ENCODE data around the gene JAZF1. TPM values are rescaled to one million over a fixed set of nuclear protein-coding genes. Genes with fewer than 3 reads are reported as not detected.
"Not testable (repeated sequence)": the region's sequence is repeated elsewhere in the genome, so short reads cannot be mapped to it uniquely, and the experiment has no call there.

JAZF1 gene
- total RNA-seq, 1 experiment from 2014 or later = 6.9 TPM

GRCh38 chr7:27942711-27943110 is 237.9 kb downstream of the JAZF1 start:
- DNase-seq (ENCODE audit: low read depth) = no peak

GRCh38 chr7:27941522-27941921 is 239.1 kb downstream of the JAZF1 start:
- no peak for DNase-seq (ENCODE audit: low read depth)

DNA sequence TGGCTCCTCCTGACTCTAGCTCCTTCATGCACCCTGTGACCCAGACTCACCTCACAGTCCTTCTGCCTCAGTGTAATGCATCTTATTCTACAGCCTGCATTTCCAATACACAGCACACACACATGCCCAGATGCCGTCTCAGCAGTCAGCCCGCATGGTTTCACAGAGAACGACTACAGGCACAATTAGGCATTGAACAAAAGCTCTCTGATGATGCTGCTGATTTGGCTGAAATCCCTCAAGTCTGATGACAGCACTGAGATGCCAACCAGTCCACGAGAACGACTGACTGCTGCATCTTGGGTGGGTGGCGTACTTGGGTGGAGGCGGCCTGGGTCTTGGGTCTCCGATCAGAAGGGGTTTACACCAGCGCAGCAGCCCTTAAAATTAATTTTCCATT is 240.3 kb downstream of the JAZF1 start:
- DNase-seq (ENCODE audit: low read depth) = no peak

DNA sequence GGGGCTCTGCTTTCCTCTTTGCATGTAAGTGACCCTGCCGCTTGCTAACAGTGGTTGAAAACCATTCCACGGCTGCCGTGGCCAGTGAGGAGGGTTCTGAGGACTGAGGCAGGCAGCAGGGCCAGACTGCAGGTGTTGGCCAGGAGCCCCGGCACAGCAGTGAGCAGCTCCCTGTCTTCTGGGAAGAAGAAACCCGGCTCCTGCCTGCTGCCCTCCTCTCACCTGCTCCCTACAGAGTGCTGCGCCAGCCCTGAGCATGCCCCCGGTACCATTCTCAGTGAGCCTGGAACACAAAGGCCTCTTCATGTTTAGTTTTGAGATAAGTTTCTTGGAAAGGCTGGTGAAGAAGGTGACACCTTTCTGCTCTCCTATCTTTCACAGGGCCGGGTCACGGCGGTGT is 240.7 kb downstream of the JAZF1 start:
- no peak for DNase-seq (ENCODE audit: low read depth)

DNA sequence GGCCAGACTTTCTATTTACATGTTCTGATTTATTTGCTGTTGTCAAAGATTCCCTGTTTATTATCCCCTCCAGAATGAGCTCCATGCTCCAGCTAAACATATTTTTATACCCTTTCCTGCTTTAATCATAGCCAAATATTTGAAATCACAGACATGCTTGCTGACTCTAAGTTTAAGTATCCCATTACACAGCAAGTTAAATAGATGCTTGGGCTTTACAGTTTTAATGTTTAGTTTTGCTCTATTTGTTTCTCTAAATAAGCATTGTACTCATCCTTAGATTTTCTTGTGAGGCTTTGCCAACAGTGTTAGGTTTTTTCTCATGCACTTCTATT is 243.9 kb downstream of the JAZF1 start:
- DNase-seq (ENCODE audit: low read depth) = no peak

DNA sequence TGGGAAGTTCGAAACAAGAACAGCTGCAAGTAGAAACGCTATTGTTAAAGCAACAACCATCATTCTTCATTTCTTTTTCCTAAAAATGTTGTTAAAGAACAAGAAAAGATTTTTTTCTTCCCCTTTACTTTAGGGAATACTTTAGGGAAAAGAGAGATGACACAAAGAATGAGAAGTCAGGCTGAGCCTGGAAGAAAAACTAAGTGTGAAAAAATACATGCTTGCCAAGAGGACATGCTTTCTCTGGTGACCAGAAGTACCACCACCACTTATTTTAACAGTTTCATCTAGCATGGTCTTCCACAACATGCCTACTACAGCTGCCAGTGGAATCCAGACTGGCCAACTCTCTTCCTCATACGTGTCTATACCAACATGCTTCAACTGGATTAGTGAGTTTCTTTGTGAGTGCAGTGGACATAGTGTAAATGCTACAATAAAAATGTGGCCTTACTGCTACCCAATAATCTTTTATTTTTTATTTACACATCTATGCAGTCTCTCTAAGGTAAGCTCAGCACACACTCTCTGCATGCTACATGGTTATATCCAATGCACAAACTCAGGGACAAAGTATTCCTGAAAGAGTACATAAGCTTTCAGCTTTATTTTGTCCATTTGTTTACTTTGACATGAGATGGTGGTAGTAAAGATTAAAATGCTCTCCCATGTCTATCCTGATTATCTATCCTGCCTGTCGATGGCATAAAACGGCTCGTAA is 244.4 kb downstream of the JAZF1 start:
- no peak for DNase-seq (ENCODE audit: low read depth)

DNA sequence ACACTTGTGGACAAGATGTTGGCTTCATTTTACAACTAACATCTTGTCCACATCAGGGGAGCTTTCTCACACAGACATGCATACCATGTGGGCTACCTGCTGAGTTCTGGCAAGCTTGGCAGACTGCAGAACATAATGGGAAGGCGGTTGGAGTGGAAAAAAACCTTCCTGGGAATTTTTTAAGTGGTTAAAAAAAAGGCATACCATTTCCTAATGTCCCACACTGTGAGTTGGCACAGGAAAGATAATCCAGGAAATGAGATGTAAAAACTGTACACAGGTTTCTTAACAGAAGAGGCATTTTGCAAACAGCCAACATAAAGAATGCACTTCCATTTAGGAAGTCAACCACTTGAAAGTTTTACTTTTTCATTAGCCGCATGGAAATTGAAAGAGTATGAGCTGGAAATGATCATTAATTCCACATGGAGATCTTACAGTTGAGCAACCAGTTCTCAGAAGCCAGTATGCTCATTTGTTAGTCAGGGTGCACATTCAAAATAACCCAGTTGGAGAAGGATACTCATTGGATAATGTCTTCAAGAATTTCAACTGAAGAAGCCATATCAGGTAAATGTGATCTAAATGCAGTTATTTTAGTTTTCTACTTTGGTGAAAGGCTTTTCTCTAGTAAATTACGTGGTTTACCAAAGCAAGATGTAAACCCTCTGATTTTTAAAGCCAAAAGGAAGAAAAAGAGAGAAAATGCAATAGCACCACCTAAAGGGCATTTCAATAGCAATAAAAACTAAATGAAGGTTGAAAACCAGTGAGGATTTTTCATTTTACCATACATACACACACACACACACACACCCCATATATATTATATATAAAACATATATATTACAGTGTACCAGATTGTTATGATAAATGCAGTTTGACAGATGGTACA is 246.7 kb downstream of the JAZF1 start:
- peak; percentile 23 for DNase-seq (ENCODE audit: low read depth)

DNA sequence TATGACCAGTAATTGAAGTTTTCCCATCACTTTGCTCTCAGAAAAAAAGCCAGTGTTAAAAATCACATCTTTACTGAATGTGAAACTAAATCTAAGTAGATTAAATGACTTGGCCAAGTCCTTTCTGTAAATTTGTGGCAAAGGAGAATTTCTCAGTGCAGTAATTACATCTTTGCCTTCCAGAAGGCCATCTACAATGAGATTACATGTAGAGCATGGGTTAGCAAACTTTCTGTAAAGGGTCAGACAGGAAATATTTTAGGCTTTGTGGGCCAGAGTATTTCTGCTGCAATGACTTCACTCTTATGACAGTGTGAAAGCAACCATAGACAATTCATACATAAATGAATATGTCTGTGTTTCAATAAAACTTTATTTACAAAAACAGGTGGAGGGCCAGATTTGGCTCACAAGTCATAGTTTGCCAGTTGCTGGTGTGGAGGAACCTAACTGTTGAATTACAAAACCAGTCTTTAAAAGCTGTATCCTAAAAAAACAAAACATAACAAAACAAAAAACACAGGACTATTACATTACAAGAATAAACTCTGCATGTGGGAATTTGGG is 249.6 kb downstream of the JAZF1 start:
- no peak for DNase-seq (ENCODE audit: low read depth)

DNA sequence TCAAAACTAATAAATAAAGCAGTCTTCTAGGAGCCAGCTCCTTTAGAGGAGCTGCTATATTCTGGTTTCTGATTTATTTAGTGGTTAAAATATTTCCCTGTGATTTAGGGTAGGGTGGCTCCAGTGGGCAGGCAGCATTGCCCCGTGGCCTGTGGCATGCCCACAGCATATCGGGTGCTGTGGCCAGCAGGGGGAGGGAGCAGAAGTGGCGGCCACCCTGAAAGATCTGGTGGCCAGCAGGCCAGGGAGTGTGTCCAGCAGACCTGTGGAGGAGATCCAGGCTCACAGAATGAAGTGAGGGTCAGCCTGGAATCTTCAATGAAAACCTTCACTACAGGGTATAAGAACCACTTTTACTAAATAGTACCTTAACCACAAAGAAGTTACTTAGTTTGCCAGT is 251.5 kb downstream of the JAZF1 start:
- no peak for DNase-seq (ENCODE audit: low read depth)

GRCh38 chr7:27928001-27928400 is 252.6 kb downstream of the JAZF1 start:
- DNase-seq (ENCODE audit: low read depth) = no peak

DNA sequence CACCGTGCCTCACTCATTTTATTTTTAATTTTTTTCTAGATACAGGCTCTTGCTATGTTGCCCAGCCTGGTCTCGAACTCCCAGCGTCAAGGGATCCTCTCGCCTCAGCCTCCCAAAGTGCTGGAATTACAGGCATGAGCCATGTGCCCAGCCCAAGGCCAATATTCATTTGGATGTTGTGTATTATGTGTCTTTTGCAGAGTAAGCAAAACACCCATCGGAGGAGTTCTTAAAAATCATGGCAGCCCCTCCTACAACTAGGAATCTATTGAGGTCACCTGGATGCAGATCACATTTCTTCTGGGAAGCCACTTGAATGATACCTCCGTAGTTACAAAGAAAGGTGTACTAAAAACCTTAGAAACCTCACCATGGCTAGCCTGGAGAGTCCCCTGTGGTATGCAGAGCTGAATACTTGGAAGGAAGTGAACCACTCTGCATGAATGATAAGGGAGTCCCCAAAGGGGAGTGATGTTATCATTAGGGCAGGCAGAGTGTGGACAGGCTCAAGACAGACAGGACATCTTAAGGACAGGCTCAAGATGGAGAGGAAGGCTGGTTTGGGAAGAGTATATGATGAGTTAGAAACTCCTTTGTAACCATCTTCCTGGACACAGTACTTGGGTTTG is 254.9 kb downstream of the JAZF1 start:
- no peak for DNase-seq (ENCODE audit: low read depth)

GRCh38 chr7:27923642-27923980 is 257.0 kb downstream of the JAZF1 start:
- no peak for DNase-seq (ENCODE audit: low read depth)

- DNase-seq (ENCODE audit: low read depth) = no peak
Measured at GRCh38 chr7:27922907-27923641, 257.5 kb downstream of the JAZF1 start.

- DNase-seq (ENCODE audit: low read depth) = not testable (repeated sequence)
Measured at GRCh38 chr7:27922389-27922788, 258.2 kb downstream of the JAZF1 start.

DNA sequence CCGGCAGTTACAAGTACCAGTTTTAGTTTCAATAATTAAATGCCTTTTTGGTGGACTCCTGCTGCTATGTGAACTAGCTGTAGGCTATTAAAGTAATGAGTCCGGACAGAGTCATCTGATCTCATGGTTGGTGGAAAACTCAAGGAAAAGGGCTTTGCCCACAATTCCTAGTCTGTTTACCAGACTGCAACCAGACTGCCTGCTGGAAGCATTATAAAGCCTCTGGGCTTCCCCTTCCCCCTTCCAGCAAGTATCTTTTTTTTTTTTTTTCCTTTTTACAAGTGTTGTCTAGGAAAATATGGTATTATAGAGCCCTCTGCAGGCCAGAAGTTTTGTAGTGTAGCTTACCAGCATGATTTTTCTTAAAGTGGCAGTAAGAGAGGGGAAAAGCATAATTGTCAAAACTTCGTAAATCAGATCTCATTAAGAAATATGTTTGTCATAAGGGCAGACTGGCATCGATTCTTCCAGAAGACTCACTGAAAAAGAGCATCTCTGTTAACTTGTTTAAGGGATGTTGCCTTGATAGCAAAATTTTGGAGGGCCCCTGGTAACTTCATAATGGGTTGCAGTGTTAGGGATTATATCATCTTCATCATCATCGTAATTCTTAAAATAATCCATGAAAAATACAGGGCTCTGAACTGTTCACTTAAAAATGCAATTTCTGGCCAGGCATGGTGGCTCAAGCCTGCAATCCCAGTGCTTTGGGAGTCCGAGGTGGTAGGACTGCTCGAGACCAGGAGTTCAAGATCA is 259.3 kb downstream of the JAZF1 start:
- peak; percentile 94 for DNase-seq (ENCODE audit: low read depth)

- no peak for DNase-seq (ENCODE audit: low read depth)
Measured at GRCh38 chr7:27920281-27920946, 260.2 kb downstream of the JAZF1 start.

GRCh38 chr7:27918503-27918902 is 262.1 kb downstream of the JAZF1 start:
- DNase-seq (ENCODE audit: low read depth) = no peak

DNA sequence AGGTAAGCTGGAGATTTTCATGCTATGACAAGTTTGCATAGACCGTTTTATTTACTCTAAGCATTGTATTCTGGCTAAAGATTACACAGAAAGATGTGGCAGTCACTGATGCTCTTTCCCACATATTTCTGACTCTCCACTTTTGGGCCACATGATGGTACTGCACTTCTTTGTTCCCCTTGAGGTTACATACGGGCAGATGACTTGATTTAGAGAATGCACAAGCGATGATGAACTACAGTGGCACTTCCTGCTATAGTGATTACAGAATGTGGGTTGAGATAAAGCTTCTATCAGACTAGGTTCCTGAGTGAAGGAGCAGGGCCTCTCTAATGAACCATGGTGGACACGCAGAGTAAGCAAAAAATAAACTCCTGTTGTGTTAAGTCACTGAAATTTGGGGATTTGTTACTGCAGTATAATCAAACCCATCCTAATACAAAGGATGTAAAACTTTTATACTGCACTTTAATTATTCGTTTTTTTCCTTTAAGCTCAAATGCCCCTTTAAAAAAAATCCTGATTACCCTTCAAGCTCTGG is 262.8 kb downstream of the JAZF1 start:
- peak; percentile 86 for DNase-seq (ENCODE audit: low read depth)

DNA sequence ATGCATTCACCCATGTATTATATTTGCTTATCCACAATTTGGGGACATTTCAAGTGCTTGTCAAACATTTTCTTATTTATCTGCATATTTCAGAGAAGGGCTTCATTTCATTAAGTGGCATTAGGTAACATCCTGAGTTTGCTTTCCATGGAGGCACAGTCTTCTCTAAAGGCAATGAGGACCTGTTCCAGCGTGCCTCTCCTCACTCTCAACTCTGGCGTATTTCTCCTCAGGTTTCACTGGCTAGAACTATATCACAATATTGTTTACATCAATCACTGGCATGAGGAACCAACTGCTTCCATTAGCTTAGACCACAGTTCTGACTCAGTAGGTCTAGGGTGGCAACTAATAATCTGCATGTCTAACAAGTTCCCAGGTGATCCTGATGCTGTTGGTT is 263.5 kb downstream of the JAZF1 start:
- DNase-seq (ENCODE audit: low read depth) = no peak

DNA sequence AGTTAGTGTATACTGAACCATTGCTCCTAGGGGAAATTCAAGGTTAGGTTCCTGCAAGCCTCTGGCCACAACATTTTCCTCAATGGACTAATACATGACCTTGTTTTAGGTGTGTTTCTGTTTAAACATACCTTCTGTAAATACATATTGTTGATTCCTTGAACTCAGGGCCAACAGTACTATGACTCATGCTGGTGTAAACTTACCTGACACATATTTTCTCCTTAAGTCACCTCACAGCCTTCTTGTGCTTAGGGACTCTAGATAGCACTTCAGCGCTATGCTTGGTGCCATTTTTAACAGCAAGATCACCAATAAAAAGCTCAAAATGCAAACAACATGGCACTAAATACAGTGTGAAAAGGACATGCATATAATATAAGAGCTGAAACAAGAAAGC is 264.2 kb downstream of the JAZF1 start:
- DNase-seq (ENCODE audit: low read depth) = no peak
